IMR-90 (cell line): Measurements from ENCODE around the gene CDRT4. TPM values are rescaled to one million over a fixed set of nuclear protein-coding genes. Genes with fewer than 3 reads are reported as not detected.

ENCODE experiments used
- ATAC-seq: fragments of 200-7000 bp; cut with Tn5 transposase; 2 replicates; pipeline ENCODE4 v1.9.1; 2020; ENCODE audit warnings: low read depth, mild to moderate bottlenecking, moderate library complexity
- BruUV-seq: library from RNA; stranded (reverse); fragments of 400-500 nt; replicated peaks from 2 replicates; lab custom pipeline; 2021; lab: Mats Ljungman, UMichigan
- CTCF ChIA-PET: fragments of 300-600 bp; formaldehyde crosslinking; extraction: SDS; loops from one replicate; lab custom pipeline; 2021; ENCODE audit warnings: antibody characterized with exemption; lab: Yijun Ruan, JAX
- POLR2A ChIA-PET: fragments of 300-600 bp; sonication (Branson Sonifier 250); formaldehyde crosslinking; loops from one replicate; lab custom pipeline; 2022; ENCODE audit warnings: antibody characterized with exemption; ENCODE audit not compliant: unreplicated experiment; lab: Charles Lee
- DNase-seq: peaks from one replicate; pipeline ENCODE4 v3.0.0; 2013
- H2AFZ ChIP-seq: replicated peaks from 2 replicates; pipeline ENCODE3; 2013; ENCODE audit warnings: low read length, mild to moderate bottlenecking; ENCODE audit not compliant: poor library complexity
- H2AK5ac ChIP-seq: 2 replicates; pipeline ENCODE4 v1.6.1; 2013; ENCODE audit warnings: low read depth, low read length, inconsistent platforms
- H2AK9ac ChIP-seq: replicated peaks from 2 replicates; pipeline ENCODE3; 2013; ENCODE audit warnings: mild to moderate bottlenecking, low read depth, low read length, moderate library complexity; ENCODE audit not compliant: poor library complexity
- H2BK120ac ChIP-seq: 2 replicates; pipeline ENCODE4 v1.6.1; 2013; ENCODE audit warnings: low read depth, low read length, inconsistent platforms
- H2BK15ac ChIP-seq: 3 replicates; pipeline ENCODE4 v1.6.1; 2013; ENCODE audit warnings: low read depth, low read length, inconsistent platforms
- H2BK20ac ChIP-seq: 2 replicates; pipeline ENCODE4 v1.6.1; 2013; ENCODE audit warnings: low read depth, mild to moderate bottlenecking, inconsistent platforms, low read length, moderate library complexity
- H2BK5ac ChIP-seq: 2 replicates; pipeline ENCODE4 v1.6.1; 2013; ENCODE audit warnings: mild to moderate bottlenecking, low read depth, low read length, inconsistent platforms; ENCODE audit not compliant: poor library complexity, severe bottlenecking
- H3K14ac ChIP-seq: replicated peaks from 2 replicates; pipeline ENCODE4 v1.6.1; 2013; ENCODE audit warnings: low read depth, low read length, inconsistent platforms
- H3K18ac ChIP-seq: 2 replicates; pipeline ENCODE4 v1.6.1; 2013; ENCODE audit warnings: low read depth, low read length, control low read depth
- H3K23ac ChIP-seq: 2 replicates; pipeline ENCODE4 v1.6.1; 2013; ENCODE audit warnings: low read depth, low read length, inconsistent platforms
- H3K27ac ChIP-seq: 2 replicates; pipeline ENCODE4 v1.5.1; 2013; ENCODE audit warnings: mild to moderate bottlenecking, control low read depth, low read length; ENCODE audit not compliant: insufficient read depth
- H3K27me3 ChIP-seq: 2 replicates; pipeline ENCODE4 v1.6.1; 2013; ENCODE audit warnings: low read length; ENCODE audit not compliant: control insufficient read depth, insufficient read depth
- H3K36me3 ChIP-seq: 2 replicates; pipeline ENCODE4 v1.6.1; 2013; ENCODE audit warnings: low read length, mixed read lengths; ENCODE audit not compliant: control insufficient read depth, insufficient read depth
- H3K4ac ChIP-seq: 2 replicates; pipeline ENCODE4 v1.6.1; 2013; ENCODE audit warnings: low read depth, low read length, inconsistent platforms
- H3K4me1 ChIP-seq: 2 replicates; pipeline ENCODE4 v1.6.1; 2013; ENCODE audit warnings: low read length, mixed read lengths; ENCODE audit not compliant: control insufficient read depth, insufficient read depth
- H3K4me2 ChIP-seq: 2 replicates; pipeline ENCODE4 v1.6.1; 2013; ENCODE audit warnings: low read depth, mild to moderate bottlenecking, control low read depth, low read length, moderate library complexity
- H3K4me3 ChIP-seq: 2 replicates; pipeline ENCODE4 v1.5.1; 2013; ENCODE audit warnings: low read depth, mild to moderate bottlenecking, control low read depth, low read length, moderate library complexity; ENCODE audit not compliant: insufficient read depth
- H3K56ac ChIP-seq: 2 replicates; pipeline ENCODE4 v1.6.1; 2013; ENCODE audit warnings: low read length, inconsistent platforms; ENCODE audit not compliant: insufficient read depth; ENCODE audit errors: extremely low read depth
- H3K79me1 ChIP-seq, 2 experiments: 2 replicates each; pipeline ENCODE4 v1.6.1; 2013; ENCODE audit warnings: low read length in 2 of 2, inconsistent platforms in 1 of 2, low read depth in 1 of 2
- H3K9ac ChIP-seq: 2 replicates; pipeline ENCODE4 v1.6.1; 2013; ENCODE audit warnings: low read depth, low read length, control low read depth
- H3K9me1 ChIP-seq: 2 replicates; pipeline ENCODE4 v1.6.1; 2013; ENCODE audit warnings: low read length, inconsistent platforms; ENCODE audit not compliant: insufficient read depth
- H3K9me3 ChIP-seq: 2 replicates; pipeline ENCODE4 v1.6.1; 2013; ENCODE audit warnings: low read length; ENCODE audit not compliant: control insufficient read depth, insufficient read depth
- H4K20me1 ChIP-seq: 2 replicates; pipeline ENCODE4 v1.6.1; 2013; ENCODE audit warnings: low read length, inconsistent platforms; ENCODE audit not compliant: insufficient read depth
- H4K5ac ChIP-seq: 2 replicates; pipeline ENCODE4 v1.6.1; 2013; ENCODE audit warnings: mild to moderate bottlenecking, low read depth, low read length, control low read depth
- H4K8ac ChIP-seq, 2 experiments: 2 replicates each; pipeline ENCODE4 v1.6.1; 2013; ENCODE audit warnings: low read depth in 2 of 2, low read length in 2 of 2, control low read depth in 1 of 2, inconsistent platforms in 1 of 2
- H4K91ac ChIP-seq: 2 replicates; pipeline ENCODE4 v1.6.1; 2013; ENCODE audit warnings: low read depth, low read length, inconsistent platforms; ENCODE audit not compliant: insufficient read depth
- BHLHE40 ChIP-seq: fragments of 150-350 bp; IDR thresholded peaks from 2 replicates; pipeline ENCODE4 v1.6.1; 2016; ENCODE audit warnings: mild to moderate bottlenecking, low read depth, low read length
- CEBPB ChIP-seq: IDR thresholded peaks from 2 replicates; pipeline ENCODE4 v1.6.1; 2012; ENCODE audit warnings: low read depth, low read length, improper control_type of control experiment
- CHD1 ChIP-seq: IDR thresholded peaks from 2 replicates; pipeline ENCODE4 v1.6.1; 2012; ENCODE audit warnings: low read depth, low read length, improper control_type of control experiment
- CTCF ChIP-seq: conservative IDR thresholded peaks from 2 replicates; pipeline ENCODE4 v1.5.1; 2012; ENCODE audit warnings: mild to moderate bottlenecking, low read depth, low read length, improper control_type of control experiment
- ELK1 ChIP-seq: fragments of 150-350 bp; IDR thresholded peaks from 2 replicates; pipeline ENCODE4 v1.6.1; 2016; ENCODE audit warnings: low read depth, mild to moderate bottlenecking, low read length, moderate library complexity, borderline replicate concordance
- FOS ChIP-seq: fragments of 150-350 bp; IDR thresholded peaks from 2 replicates; pipeline ENCODE4 v1.6.1; 2016; ENCODE audit warnings: low read depth, low read length
- MAFK ChIP-seq: IDR thresholded peaks from 2 replicates; pipeline ENCODE4 v1.6.1; 2012; ENCODE audit warnings: low read depth, low read length, improper control_type of control experiment
- MAZ ChIP-seq: IDR thresholded peaks from 2 replicates; pipeline ENCODE4 v1.6.1; 2012; ENCODE audit warnings: low read depth, mild to moderate bottlenecking, low read length, improper control_type of control experiment, moderate library complexity, borderline replicate concordance
- MXI1 ChIP-seq: IDR thresholded peaks from 2 replicates; pipeline ENCODE4 v1.6.1; 2012; ENCODE audit warnings: low read depth, mild to moderate bottlenecking, low read length, moderate library complexity, borderline replicate concordance
- NFE2L2 ChIP-seq: fragments of 150-350 bp; IDR thresholded peaks from 2 replicates; pipeline ENCODE4 v1.6.1; 2016; ENCODE audit warnings: low read depth, mild to moderate bottlenecking, low read length
- POLR2A ChIP-seq: IDR thresholded peaks from 2 replicates; pipeline ENCODE4 v1.6.1; 2012; ENCODE audit warnings: mild to moderate bottlenecking, low read depth, low read length
- RAD21 ChIP-seq: IDR thresholded peaks from 2 replicates; pipeline ENCODE4 v1.6.1; 2012; ENCODE audit warnings: low read length, improper control_type of control experiment
- RCOR1 ChIP-seq: IDR thresholded peaks from 2 replicates; pipeline ENCODE4 v1.6.1; 2012; ENCODE audit warnings: mild to moderate bottlenecking, low read length, improper control_type of control experiment; ENCODE audit not compliant: insufficient replicate concordance
- RFX5 ChIP-seq: IDR thresholded peaks from 2 replicates; pipeline ENCODE4 v1.8.0; 2012; ENCODE audit warnings: low read depth, mild to moderate bottlenecking, low read length, moderate library complexity
- SMC3 ChIP-seq: fragments of 150-350 bp; IDR thresholded peaks from 2 replicates; pipeline ENCODE4 v1.6.1; 2016; ENCODE audit warnings: low read depth, mild to moderate bottlenecking, antibody characterized with exemption, low read length, moderate library complexity
- WGBS, 2 experiments: methylation state at CpG; one replicate each; pipeline versions ENCODE4 v1.1.5 to v1.1.7; 2013; ENCODE audit warnings: missing lambda C conversion rate in 2 of 2; ENCODE audit not compliant: insufficient read length in 1 of 2; ENCODE audit errors: extremely low coverage in 2 of 2; 5-methylcytosine and 5-hydroxymethylcytosine counted together
- dilution Hi-C: fragments of 300-500 bp; cut with HindIII; formaldehyde crosslinking; loops from one replicate; pipeline ENCODE4 v1.14.3; 2018; ENCODE audit warnings: low sequenced_read_pairs; ENCODE audit not compliant: unreplicated experiment
- in situ Hi-C: fragments of 300-500 bp; cut with MboI; formaldehyde crosslinking; loops from 3 replicates; pipeline ENCODE4 v1.14.3; 2019; ENCODE audit warnings: low sequenced_read_pairs, inconsistent platforms, mixed read lengths
- intact Hi-C: fragments of 100-400 bp; cut with micrococcal nuclease; formaldehyde crosslinking; loops from 2 replicates; pipeline ENCODE4 v1.10.0; 2022
- polyA plus RNA-seq, 3 experiments: library from polyadenylated mRNA; depleted of rRNA; stranded (reverse); fragments of >200 nt; gene quantifications; 2 replicates each; pipeline ENCODE4 v1.2.3, GENCODE V29; 2012; ENCODE audit warnings: low replicate concordance in 1 of 3
- total RNA-seq: library from RNA; depleted of rRNA; stranded (reverse); fragments of >200 nt; gene quantifications from 2 replicates; pipeline ENCODE4 v1.2.3, GENCODE V29; 2012

Gene CDRT4
- total and polyA plus RNA-seq, 2 of the 4 experiments (the other 2 are of a cell fraction): 0.90 to 3.7 TPM

- Histone ChIP-seq H3K4me2 (no peak overlapping the region), H3K18ac (peak overlapping the region; percentile 16; the same call in 1 of the 2 replicates)
- TF ChIP-seq FOS: peak; percentile 68
- TF ChIP-seq BHLHE40: peak; percentile 51
- TF ChIP-seq MXI1: no peak
- TF ChIP-seq CEBPB: no peak
- TF ChIP-seq MAZ: no peak; the same call in 1 of the 2 replicates
- 0 out of 2 replicates have a peak, but pooled peaks have one; percentile 1 for TF ChIP-seq MAFK
- no peak for TF ChIP-seq CTCF
- no peak for TF ChIP-seq NFE2L2
- TF ChIP-seq RCOR1: no peak
- TF ChIP-seq SMC3: no peak
- 0 out of 2 replicates have a peak, but pooled peaks have one; percentile 11 for TF ChIP-seq RAD21
- TF ChIP-seq ELK1: no peak
- no peak for TF ChIP-seq RFX5
- no peak for TF ChIP-seq POLR2A
- no peak for TF ChIP-seq CHD1
Measured at GRCh38 chr17:15392326-15392741, 75.1 kb downstream of the CDRT4 start.

More at GRCh38 chr17:15392326-15392741, 75.1 kb downstream of the CDRT4 start:
- H3K23ac ChIP-seq: no peak overlapping the region
- no peak overlapping the region for H3K4me3 ChIP-seq
- peak overlapping the region; percentile 75 for H2BK120ac ChIP-seq
- no peaks in the 10 kb centered on the region; the same call in 1 of the 2 replicates for H4K20me1 ChIP-seq
- ChIA-PET POLR2A (interaction anchor here (0.6 kb wide), 1 partner anchor 131 kb away, joined by 3 read pairs; no protein-coding TSS in a partner anchor), CTCF (interaction anchor here (0.6 to 1.0 kb wide), 3 partner anchors 110 to 237 kb away, joined by 3 read pairs; no protein-coding TSS in a partner anchor)
- H2AK5ac ChIP-seq: no peak overlapping the region
- H3K27me3 ChIP-seq: no peaks in the 10 kb centered on the region; the same call in 1 of the 2 replicates
- WGBS, 2 experiments: 0% methylated on average over 1 of the region's 5 CpGs; no CpG with 5 or more reads in 1 of the 2 experiments
- ATAC-seq: peak; percentile 97
- peak overlapping the region in 1 of 2 experiments; percentile 7; a peak in 1 of 4 replicates for H4K8ac ChIP-seq
- no peaks in the 10 kb centered on the region for H3K79me1 ChIP-seq
- H2AFZ ChIP-seq: peak overlapping the region; percentile 59
- H4K91ac ChIP-seq: peak overlapping the region; percentile 37; the same call in 1 of the 2 replicates
- peak overlapping the region; percentile 4; the same call in 1 of the 2 replicates for H4K5ac ChIP-seq
- in situ Hi-C loops (no loop called here), intact Hi-C loops (no loop called here), dilution Hi-C loops (no loop called here)
- no peak overlapping the region for H3K56ac ChIP-seq
- peak overlapping the region; percentile 31; the same call in 1 of the 2 replicates for H3K14ac ChIP-seq
- peak overlapping the region; percentile 65; the same call in 1 of the 2 replicates for H3K27ac ChIP-seq
- H2AK9ac ChIP-seq: peak overlapping the region; percentile 4
- H2BK20ac ChIP-seq: peak overlapping the region; percentile 74
- peak overlapping the region; percentile 65 for H3K4ac ChIP-seq
- BruUV-seq: no TSS peak
- no peak overlapping the region for H2BK15ac ChIP-seq
- H3K9me1 ChIP-seq: peaks cover 8% of the 10 kb centered on the region
- no peak overlapping the region for H3K9ac ChIP-seq
- H3K4me1 ChIP-seq: peaks cover 2% of the 10 kb centered on the region
- peak; percentile 96 for DNase-seq
- H2BK5ac ChIP-seq: peak overlapping the region; percentile 22
- H3K9me3 ChIP-seq: no peaks in the 10 kb centered on the region
- H3K36me3 ChIP-seq: no peaks in the 10 kb centered on the region
